HuH-7.5 (cell line): ENCODE results near the gene ZMYND8.
A peak's percentile ranks its signal among the peaks of the same experiment; 100 is the strongest.
"Not testable (repeated sequence)": the region's sequence is repeated elsewhere in the genome, so short reads cannot be mapped to it uniquely, and the experiment has no call there.

ENCODE experiments used
- DNase-seq: peaks from one replicate; pipeline ENCODE4 v3.0.0; 2011; ENCODE audit warnings: low spot score

ZMYND8 gene

GRCh38 chr20:47370850-47371782 is 14.6 kb upstream of the ZMYND8 start:
- DNase-seq, result no peak

GRCh38 chr20:47370214-47370613 is 13.7 kb upstream of the ZMYND8 start:
- DNase-seq, result no peak

- no peak for DNase-seq
Measured at GRCh38 chr20:47368301-47368700, 11.8 kb upstream of the ZMYND8 start.

- not testable (repeated sequence) for DNase-seq
Measured at GRCh38 chr20:47366301-47366700, 9.8 kb upstream of the ZMYND8 start.

- DNase-seq, result no peak
Measured at GRCh38 chr20:47365023-47365764, 8.7 kb upstream of the ZMYND8 start.

- no peak for DNase-seq
Measured at GRCh38 chr20:47362361-47363219, 6.1 kb upstream of the ZMYND8 start.

- DNase-seq, result no peak
Measured at GRCh38 chr20:47361057-47361915, 4.8 kb upstream of the ZMYND8 start.

GRCh38 chr20:47360297-47361056 is 4.0 kb upstream of the ZMYND8 start:
- DNase-seq, result peak; percentile 98

- DNase-seq, result no peak
Measured at GRCh38 chr20:47359530-47360296, 3.2 kb upstream of the ZMYND8 start.

GRCh38 chr20:47358672-47359529 is 2.4 kb upstream of the ZMYND8 start:
- peak; percentile 82 for DNase-seq

GRCh38 chr20:47358039-47358671 is 1.7 kb upstream of the ZMYND8 start:
- DNase-seq, result no peak

GRCh38 chr20:47357296-47358038 is 968 bp upstream of the ZMYND8 start:
- DNase-seq, result peak; percentile 87

GRCh38 chr20:47356220-47356525 is 326 bp downstream of the ZMYND8 start:
- DNase-seq, result no peak

- DNase-seq, result no peak
Measured at GRCh38 chr20:47355489-47356219, 845 bp downstream of the ZMYND8 start.

- DNase-seq, result no peak
Measured at GRCh38 chr20:47354714-47355488, 1.6 kb downstream of the ZMYND8 start.

GRCh38 chr20:47354464-47354713 is 2.1 kb downstream of the ZMYND8 start:
- DNase-seq, result no peak
